ENCODE data around the gene C4BPA.

The C4BPA gene

GRCh38 chr1:207103892-207104373, at the start of gene C4BPA:
Gene C4BPA, plus strand, starts transcription at chr1:207104233. Its CDS starts 8,793 bp downstream, at chr1:207113026.
- no peak for DNase-seq

GRCh38 chr1:207054491-207054890, 49.5 kb upstream of the C4BPA start:
- DNase-seq: no peak

GRCh38 chr1:207055386-207056001, 48.5 kb upstream of the C4BPA start:
- DNase-seq: no peak

- no peak for DNase-seq
These were observed 47.4 kb upstream of the C4BPA start for GRCh38 chr1:207056673-207057072.

- no peak for DNase-seq
These were observed 45.8 kb upstream of the C4BPA start for GRCh38 chr1:207058252-207058651.

GRCh38 chr1:207058878-207059867, 44.9 kb upstream of the C4BPA start:
- DNase-seq: no peak

- DNase-seq: no peak
These were observed 44.2 kb upstream of the C4BPA start for GRCh38 chr1:207059881-207060280.

- DNase-seq: no peak
These were observed 43.4 kb upstream of the C4BPA start for GRCh38 chr1:207060596-207060995.

GRCh38 chr1:207062058-207062457, 42.0 kb upstream of the C4BPA start:
- DNase-seq: peak in 1 of 58 donors; percentile 12

GRCh38 chr1:207063014-207063413, 41.0 kb upstream of the C4BPA start:
- no peak for DNase-seq

- DNase-seq: peak in 30 of 58 donors; percentile 11 to 79 (median 42)
These were observed 39.5 kb upstream of the C4BPA start for GRCh38 chr1:207064561-207064960.

GRCh38 chr1:207067185-207067584, 36.8 kb upstream of the C4BPA start:
- DNase-seq: no peak

- no peak for DNase-seq
These were observed 36.4 kb upstream of the C4BPA start for GRCh38 chr1:207067665-207068064.

- DNase-seq: no peak
These were observed 35.0 kb upstream of the C4BPA start for GRCh38 chr1:207069061-207069460.

GRCh38 chr1:207069858-207070506, 34.1 kb upstream of the C4BPA start:
- DNase-seq: peak in 7 of 58 donors; percentile 5 to 34 (median 16)

GRCh38 chr1:207070811-207071210, 33.2 kb upstream of the C4BPA start:
- DNase-seq: no peak

- no peak for DNase-seq
These were observed 32.6 kb upstream of the C4BPA start for GRCh38 chr1:207071426-207071825.

- DNase-seq: no peak
These were observed 31.8 kb upstream of the C4BPA start for GRCh38 chr1:207072233-207072632.

- DNase-seq: no peak
These were observed 29.9 kb upstream of the C4BPA start for GRCh38 chr1:207073906-207074820.

GRCh38 chr1:207076181-207076955, 27.7 kb upstream of the C4BPA start:
- no peak for DNase-seq

Measured in anterior cingulate cortex (tissue), 58 donors.